GM18907 (cell line): ENCODE results near the gene CTSC.
"Not testable (repeated sequence)": the region's sequence is repeated elsewhere in the genome, so short reads cannot be mapped to it uniquely, and the experiment has no call there.

Experiments
- ATAC-seq: cut with Tn5 transposase; IDR thresholded peaks from one replicate; pipeline ENCODE4 v1.9.1; 2021; ENCODE audit warnings: mild to moderate bottlenecking, moderate library complexity; ENCODE audit not compliant: unreplicated experiment

Gene CTSC

DNA sequence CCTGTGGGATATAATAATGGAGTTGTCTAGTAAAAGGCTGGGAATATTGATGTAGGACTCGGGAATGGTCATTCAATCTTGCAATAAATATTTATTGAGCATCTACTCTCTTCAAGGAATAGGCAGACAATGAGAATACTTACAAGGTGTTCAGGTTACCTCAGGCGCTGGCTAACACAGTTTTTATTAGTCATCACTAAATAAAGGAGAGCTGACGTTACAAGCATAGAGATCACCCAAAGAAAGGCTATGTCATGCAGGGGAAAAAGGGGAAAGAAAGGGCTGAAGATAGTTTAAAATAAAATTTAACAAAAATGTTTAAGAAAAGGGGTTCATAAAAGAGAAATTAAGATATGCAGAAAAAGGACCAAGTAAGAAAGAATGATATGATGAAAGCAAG is 15.8 kb upstream of the CTSC start:
- no peak for ATAC-seq

DNA sequence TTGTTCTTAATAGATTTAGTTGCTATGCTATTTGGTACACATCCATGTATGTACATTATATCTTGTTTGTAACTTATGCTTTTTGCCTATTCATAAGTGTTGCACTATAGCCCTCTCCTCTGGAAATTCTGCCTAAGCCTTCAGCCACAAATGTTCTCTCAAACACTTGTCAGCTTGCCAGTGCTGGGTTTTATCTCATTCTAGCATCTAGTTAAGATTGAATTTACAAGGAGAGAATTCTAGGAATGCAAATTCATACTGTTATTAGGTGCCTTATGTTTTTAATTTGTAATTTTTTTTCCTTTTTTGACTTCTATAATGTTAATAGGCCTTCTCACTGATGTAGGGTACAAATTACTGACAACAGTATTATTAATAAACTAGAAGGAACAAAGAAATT is 14.6 kb upstream of the CTSC start:
- ATAC-seq: no peak

DNA sequence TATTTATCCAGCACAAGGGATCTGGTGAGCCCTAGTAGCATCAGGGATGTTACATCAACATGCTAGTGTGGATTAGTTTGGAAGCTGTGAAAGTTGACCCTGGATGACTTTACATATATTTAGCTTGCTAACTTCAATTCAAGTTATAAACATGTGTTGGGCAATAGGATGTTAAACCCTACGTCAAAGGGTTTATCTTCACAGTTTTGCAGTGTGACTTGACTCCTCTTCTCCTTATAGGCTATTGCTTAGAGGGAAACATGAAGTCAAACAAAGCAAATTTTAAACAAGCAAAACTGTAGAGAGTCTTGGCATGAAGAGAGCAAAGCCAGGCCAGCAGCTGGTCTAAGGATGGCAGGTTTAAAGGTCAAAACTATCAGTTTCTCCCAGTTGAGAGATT is 11.3 kb upstream of the CTSC start:
- ATAC-seq: no peak

GRCh38 chr11:88345949-88346348 is 8.4 kb upstream of the CTSC start:
- no peak for ATAC-seq

DNA sequence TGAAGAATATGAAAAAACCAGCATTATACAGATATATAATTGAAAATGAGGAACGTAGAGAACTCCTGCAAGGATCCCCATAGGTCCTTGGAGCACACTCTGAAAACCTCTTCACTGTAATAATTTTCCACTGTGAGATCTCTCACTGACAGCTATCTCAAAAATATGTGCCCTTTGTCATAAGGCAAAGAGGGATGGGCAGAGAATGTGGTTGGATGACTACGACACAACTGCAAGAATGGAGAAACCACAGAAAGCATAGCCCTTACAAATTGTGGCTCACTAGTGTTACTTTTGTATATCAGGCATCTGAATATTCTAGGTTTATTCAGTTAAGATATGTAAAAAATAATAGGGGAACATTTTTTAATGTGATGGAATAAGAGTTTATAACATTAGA is 7.9 kb upstream of the CTSC start:
- ATAC-seq: peak; percentile 39

DNA sequence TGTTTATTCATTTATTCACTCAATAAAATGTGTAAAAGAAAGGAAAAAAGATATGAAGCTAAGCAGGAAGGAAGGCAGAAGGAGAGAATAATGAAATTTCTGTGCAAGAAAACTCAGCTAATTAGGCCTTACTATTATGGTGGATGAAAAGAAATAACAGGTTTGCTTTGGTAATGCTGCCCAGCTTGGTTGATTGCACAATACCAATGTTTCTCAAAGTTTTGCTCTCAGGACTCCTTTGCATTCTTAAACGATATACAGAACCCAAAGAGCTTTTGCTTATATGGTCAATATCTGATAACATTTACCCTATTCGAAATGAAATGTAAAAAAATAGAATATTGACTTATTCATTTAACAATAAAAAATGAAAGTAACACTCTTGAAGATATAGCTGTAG is 7.3 kb upstream of the CTSC start:
- ATAC-seq: no peak

DNA sequence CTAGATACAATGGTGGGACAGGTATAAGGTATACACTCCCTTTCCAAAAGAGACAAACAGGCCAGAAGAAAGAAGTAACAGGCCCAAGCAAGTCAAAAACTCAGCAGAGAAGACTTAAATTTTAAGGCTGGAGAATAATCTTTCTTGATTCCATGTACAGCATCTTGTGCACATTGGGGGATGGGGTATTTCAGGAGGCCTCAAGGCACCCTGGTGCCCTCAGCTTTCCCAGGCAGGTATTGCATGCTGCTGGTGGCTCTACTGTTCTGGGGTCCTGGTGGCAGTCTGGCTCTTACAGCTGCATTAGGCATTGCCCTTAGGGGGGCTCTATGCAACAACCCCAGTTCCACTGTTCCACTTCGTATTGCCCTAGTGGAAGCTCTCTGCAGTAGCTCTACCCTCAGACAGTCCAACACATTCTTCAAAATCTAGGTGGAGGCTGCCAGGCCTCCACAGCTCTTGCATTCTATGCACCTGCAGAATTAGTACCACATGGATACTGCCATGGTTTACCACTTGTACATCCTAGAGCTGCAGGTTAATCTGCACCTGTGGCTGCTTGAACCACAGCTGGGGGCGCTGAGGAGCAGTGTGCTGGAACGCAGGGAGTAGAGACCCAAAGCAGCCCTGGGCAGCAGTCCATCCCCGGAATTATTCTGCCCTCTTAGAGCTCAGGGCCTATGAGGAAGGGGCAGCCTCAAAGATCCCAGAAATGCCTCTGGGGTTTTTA is 4.2 kb upstream of the CTSC start:
- ATAC-seq: no peak

GRCh38 chr11:88340366-88340935 is 2.9 kb upstream of the CTSC start:
- no peak for ATAC-seq

DNA sequence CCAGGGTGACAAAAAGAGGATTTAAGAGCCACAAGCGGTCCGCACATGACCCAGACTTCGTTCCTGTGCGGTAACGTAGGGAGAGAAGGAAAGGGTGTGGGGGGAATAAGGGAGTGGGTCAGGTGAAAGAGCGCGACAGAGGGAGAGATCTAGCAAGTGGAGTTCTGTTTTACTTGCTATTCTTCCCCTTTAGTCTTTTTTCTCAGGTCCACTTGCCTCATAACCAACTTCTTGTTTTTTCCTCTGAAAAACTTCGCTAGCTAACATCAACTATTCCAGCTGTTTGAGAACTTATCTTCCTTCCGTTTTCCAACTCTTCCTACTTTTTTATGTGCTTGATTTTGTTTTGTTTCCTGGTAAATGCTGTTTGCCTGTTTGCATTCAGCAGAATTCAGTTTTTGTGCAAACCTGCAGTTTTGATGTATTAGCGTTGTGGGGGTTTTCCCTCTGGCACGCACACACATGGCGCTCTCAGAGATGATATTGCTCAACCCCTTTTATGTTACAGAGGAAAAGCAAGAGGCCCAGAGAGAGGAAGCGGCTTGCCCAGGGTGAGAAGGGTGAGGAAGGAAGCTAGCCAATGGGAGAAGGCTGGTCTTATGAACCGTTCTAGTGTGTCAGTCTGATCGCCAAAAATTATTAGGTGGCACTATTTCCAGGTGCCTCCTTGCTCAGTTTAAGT is 592 bp upstream of the CTSC start:
- peak; percentile 65 for ATAC-seq

GRCh38 chr11:88335284-88335683 is 2.3 kb downstream of the CTSC start:
- ATAC-seq: no peak

- ATAC-seq: no peak
These were observed 3.7 kb downstream of the CTSC start for GRCh38 chr11:88333862-88334261.

DNA sequence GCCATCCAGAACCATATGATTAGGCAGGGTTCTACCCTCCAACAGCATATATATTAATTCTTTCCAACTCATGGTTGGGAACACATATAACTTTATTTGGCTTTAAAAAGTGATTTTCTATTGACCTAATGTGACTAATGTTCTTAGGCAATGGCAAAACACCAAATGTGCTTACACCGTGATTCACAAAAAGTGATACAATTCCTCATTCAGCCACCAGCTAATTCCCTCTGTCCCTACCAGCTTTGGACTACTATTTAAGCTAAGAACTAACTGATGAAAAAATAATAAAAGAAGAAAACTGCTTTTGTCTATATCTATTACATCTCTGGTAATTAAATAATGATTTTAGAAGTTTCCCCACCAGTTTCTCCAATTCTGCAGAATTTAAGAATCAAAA is 4.7 kb downstream of the CTSC start:
- ATAC-seq: no peak

DNA sequence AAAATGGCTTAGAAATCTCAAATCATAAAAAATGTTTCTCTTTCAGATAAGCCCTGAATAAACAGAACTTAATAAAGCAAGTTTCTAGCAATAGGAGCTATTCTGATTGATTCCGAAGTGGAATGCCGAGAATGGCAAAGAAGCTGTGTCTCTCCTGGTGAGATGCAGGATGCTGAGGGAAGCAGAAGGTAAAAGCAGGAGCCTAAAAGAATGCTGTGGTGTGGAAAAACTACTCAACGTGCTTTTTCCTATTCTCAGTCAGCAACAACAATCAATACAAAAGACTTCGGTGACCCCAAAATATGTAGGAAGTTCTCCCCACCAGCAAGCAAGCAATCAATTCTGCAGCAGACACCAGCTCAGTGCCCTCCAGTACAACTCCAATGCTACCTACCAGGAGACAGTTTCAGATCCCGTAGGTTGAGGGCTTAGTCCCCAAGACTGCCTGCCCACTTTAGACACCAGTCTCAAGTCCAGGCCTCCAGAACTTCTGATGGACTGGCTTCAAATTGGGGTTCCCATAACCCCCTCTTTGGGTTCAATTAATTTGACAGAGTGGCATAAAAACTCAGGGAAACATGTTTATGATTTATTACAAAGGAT is 6.6 kb downstream of the CTSC start:
- no peak for ATAC-seq

- ATAC-seq: no peak
These were observed 7.8 kb downstream of the CTSC start for GRCh38 chr11:88329563-88330250.

DNA sequence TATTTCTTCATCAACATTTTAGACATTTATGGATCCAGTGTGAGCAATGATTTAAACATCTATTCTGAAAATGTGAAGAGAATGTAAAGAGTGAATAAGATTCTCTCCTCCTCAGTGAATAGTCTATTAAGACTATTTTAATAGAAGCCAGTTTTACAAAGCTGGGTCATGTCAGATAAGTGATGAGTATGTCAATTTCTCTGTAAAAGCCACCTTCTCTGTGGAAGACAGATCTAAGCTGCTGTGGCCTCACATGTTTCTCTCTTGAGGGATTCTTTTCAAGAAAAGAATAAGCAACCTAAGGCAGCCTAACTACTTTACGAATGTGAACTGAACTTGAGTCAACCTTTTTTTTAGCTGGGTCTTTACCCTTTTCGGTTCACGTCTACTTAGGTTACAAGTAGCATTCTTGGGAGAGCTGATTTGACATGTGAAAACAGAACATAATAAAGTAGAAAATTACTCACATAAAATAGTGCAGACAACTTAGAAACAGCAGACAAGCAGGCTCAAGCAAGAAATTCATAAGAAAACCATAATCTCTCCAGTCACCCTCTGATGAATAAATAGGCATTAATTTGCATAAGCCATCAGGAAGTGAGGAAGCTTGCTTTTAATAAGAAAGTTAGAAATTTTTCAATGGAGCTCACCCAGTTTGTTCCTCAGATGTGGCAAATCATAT is 9.9 kb downstream of the CTSC start:
- peak; percentile 21 for ATAC-seq

- peak; percentile 60 for ATAC-seq
These were observed 10.5 kb downstream of the CTSC start for GRCh38 chr11:88327061-88327460.

GRCh38 chr11:88326099-88326498 is 11.4 kb downstream of the CTSC start:
- no peak for ATAC-seq

GRCh38 chr11:88324562-88325345 is 12.8 kb downstream of the CTSC start:
- no peak for ATAC-seq

DNA sequence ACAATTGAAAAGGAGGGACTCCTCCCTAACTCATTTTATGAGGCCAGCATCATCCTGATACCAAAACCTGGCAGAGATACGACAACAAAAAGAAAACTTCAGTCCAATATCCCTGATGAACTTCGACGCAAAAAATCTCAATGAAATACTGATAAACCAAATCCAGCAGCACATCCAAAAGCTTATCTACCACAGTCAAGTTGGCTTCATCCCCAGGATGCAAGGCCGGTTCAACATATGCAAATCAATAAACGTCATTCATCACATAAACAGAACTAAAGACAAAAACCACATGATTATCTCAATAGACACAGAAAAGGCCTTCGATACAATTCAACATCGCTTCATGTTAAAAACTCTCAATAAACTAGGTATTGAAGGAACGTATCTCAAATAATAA is 14.7 kb downstream of the CTSC start:
- not testable (repeated sequence) for ATAC-seq

GRCh38 chr11:88321412-88321811 is 16.1 kb downstream of the CTSC start:
- ATAC-seq: not testable (repeated sequence)
